Endothelial cell of umbilical vein (primary cell): ENCODE data around the gene RNF168. TPM values are rescaled to one million over a fixed set of nuclear protein-coding genes. Genes with fewer than 3 reads are reported as not detected.
"Not testable (repeated sequence)": the region's sequence is repeated elsewhere in the genome, so short reads cannot be mapped to it uniquely, and the experiment has no call there.

ENCODE experiments used
- BruUV-seq: library from RNA; stranded (reverse); fragments of 400-500 nt; replicated peaks from 2 replicates; lab custom pipeline; 2021; lab: Mats Ljungman, UMichigan
- CTCF ChIA-PET: fragments of 300-600, 350-600 bp; sonication (Branson Sonifier 250); formaldehyde crosslinking; loops from one replicate; lab custom pipeline; 2021; ENCODE audit warnings: antibody characterized with exemption, inconsistent platforms; lab: Charles Lee
- POLR2A ChIA-PET: fragments of 300-600, 350-600 bp; sonication (Branson Sonifier 250); formaldehyde crosslinking; loops from one replicate; lab custom pipeline; 2021; ENCODE audit warnings: antibody characterized with exemption, inconsistent platforms; lab: Charles Lee
- DNase-seq: peaks from one replicate; pipeline ENCODE4 v3.0.0-alpha.2; 2011; ENCODE audit warnings: low read depth, low spot score
- FAIRE-seq: peaks from 2 replicates; lab custom pipeline; 2011; peaks lifted over from hg19 to GRCh38; lab: Jason Lieb, UNC
- H2AFZ ChIP-seq: 2 replicates; pipeline ENCODE4 v1.6.0; 2012; ENCODE audit warnings: low read depth, low read length, control low read depth, inconsistent platforms
- H3K27ac ChIP-seq: 2 replicates; pipeline ENCODE4 v1.5.1; 2011; ENCODE audit warnings: low read depth, mild to moderate bottlenecking, control low read depth, low read length, moderate library complexity; ENCODE audit not compliant: insufficient read depth
- H3K27me3 ChIP-seq, 2 experiments: 2 replicates each; pipeline versions ENCODE4 v1.6.0 to v1.6.1; 2011; ENCODE audit warnings: low read length in 2 of 2, mixed read lengths in 1 of 2; ENCODE audit not compliant: control insufficient read depth in 2 of 2, insufficient read depth in 2 of 2
- H3K36me3 ChIP-seq, 2 experiments: 2 replicates in 1 of 2; 3 replicates in 1 of 2; pipeline ENCODE4 v1.5.1; 2011; ENCODE audit warnings: low read length in 2 of 2, mild to moderate bottlenecking in 1 of 2, moderate library complexity in 1 of 2; ENCODE audit not compliant: control insufficient read depth in 2 of 2, insufficient read depth in 2 of 2; ENCODE audit errors: extremely low read depth in 1 of 2
- H3K4me1 ChIP-seq: 3 replicates; pipeline ENCODE4 v1.5.1; 2011; ENCODE audit warnings: mild to moderate bottlenecking, low read length; ENCODE audit not compliant: control insufficient read depth, insufficient read depth; ENCODE audit errors: extremely low read depth
- H3K4me2 ChIP-seq: 2 replicates; pipeline ENCODE4 v1.6.1; 2011; ENCODE audit warnings: low read length, control low read depth, mixed read lengths; ENCODE audit not compliant: insufficient read depth
- H3K4me3 ChIP-seq, 3 experiments: fragments of 200-600 bp in 1 of 3; sonication (generic), shearing (Covaris generic) in 1 of 3; replicated peaks in 1 of 3; 2 replicates each; pipeline ENCODE4 v1.5.1; 2011 to 2016; ENCODE audit warnings: control low read depth in 3 of 3, low read length in 3 of 3, mild to moderate bottlenecking in 2 of 3, inconsistent platforms in 1 of 3, low read depth in 1 of 3, moderate library complexity in 1 of 3; ENCODE audit not compliant: insufficient read depth in 1 of 3
- H3K79me2 ChIP-seq: 2 replicates; pipeline ENCODE4 v1.6.0; 2012; ENCODE audit warnings: low read length, inconsistent platforms; ENCODE audit not compliant: control insufficient read depth, insufficient read depth
- H3K9ac ChIP-seq: replicated peaks from 2 replicates; pipeline ENCODE3; 2011; ENCODE audit warnings: low read length, control low read depth; ENCODE audit not compliant: insufficient read depth; ENCODE audit errors: extremely low read depth
- H3K9me1 ChIP-seq: replicated peaks from 3 replicates; pipeline ENCODE4 v1.6.0; 2011; ENCODE audit warnings: mild to moderate bottlenecking, low read length; ENCODE audit not compliant: control insufficient read depth, insufficient read depth; ENCODE audit errors: extremely low read depth
- H3K9me3 ChIP-seq: replicated peaks from 2 replicates; pipeline ENCODE4 v1.5.1; 2012; ENCODE audit warnings: low read length, inconsistent platforms; ENCODE audit not compliant: control insufficient read depth, insufficient read depth
- H4K20me1 ChIP-seq: replicated peaks from 2 replicates; pipeline ENCODE3; 2011; ENCODE audit warnings: mild to moderate bottlenecking, low read length; ENCODE audit not compliant: control insufficient read depth, insufficient read depth; ENCODE audit errors: extremely low read depth
- dilution Hi-C: fragments of 300-500 bp; cut with MboI; formaldehyde crosslinking; loops from one replicate; pipeline ENCODE4 v1.15.0; 2019; ENCODE audit warnings: low sequenced_read_pairs; ENCODE audit not compliant: extremely low pct_ligation_motif_present
- intact Hi-C: fragments of 100-400 bp; cut with micrococcal nuclease; formaldehyde crosslinking; loops from one replicate; pipeline ENCODE4 v1.10.0; 2022
- polyA plus RNA-seq, 4 experiments: library from polyadenylated mRNA; depleted of rRNA in 3 of 4; stranded (reverse) in 3 of 4; unstranded in 1 of 4; fragments of >200 nt; gene quantifications; 2 replicates each; pipeline versions ENCODE4 v1.2.1 to v1.2.3, GENCODE V29; 2011 to 2012; ENCODE audit warnings: missing spikeins in 1 of 4
- total RNA-seq: library from RNA; stranded (reverse); gene quantifications from 2 replicates; pipeline ENCODE4 v1.2.3, GENCODE V29; 2021

Gene RNF168
- total and polyA plus RNA-seq, 2 donors (not counting 3 experiments of a cell fraction or from before 2014, with no cell fraction given): 4.0 to 32.9 TPM

- H3K9ac ChIP-seq, H3K4me2 ChIP-seq, BruUV-seq, H3K27ac ChIP-seq, H2AFZ ChIP-seq, H3K79me2 ChIP-seq, H3K4me1 ChIP-seq, H4K20me1 ChIP-seq, DNase-seq, FAIRE-seq, H3K36me3 ChIP-seq, H3K9me3 ChIP-seq, H3K9me1 ChIP-seq, dilution Hi-C loops, H3K4me3 ChIP-seq, intact Hi-C loops, H3K27me3 ChIP-seq, POLR2A ChIA-PET: not testable (repeated sequence)
- CTCF ChIA-PET: interaction anchor here (0.7 to 3.0 kb wide), 2 partner anchors 11 to 17 kb away, joined by 3 to 16 read pairs; no protein-coding TSS in a partner anchor
These were observed 8.3 kb upstream of the RNF168 start for GRCh38 chr3:196511646-196512425.

DNA sequence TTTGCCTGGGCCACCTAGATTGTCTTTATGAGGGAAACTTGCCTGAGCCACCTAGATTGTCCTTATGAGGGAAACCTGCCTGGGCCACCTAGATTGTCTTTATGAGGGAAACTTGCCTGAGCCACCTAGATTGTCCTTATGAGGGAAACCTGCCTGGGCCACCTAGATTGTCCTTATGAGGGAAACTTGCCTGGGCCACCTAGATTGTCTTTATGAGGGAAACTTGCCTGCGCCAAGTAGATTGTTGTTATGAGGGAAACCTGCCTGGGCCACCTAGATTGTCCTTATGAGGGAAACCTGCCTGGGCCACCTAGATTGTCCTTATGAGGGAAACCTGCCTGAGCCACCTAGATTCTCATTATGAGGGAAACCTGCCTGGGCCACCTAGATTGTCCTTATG is 7.5 kb upstream of the RNF168 start:
- H3K36me3 ChIP-seq, H3K4me1 ChIP-seq, H2AFZ ChIP-seq, H3K79me2 ChIP-seq, H3K27ac ChIP-seq, intact Hi-C loops, H3K9me3 ChIP-seq, H3K4me3 ChIP-seq, BruUV-seq, FAIRE-seq, H3K9me1 ChIP-seq, H4K20me1 ChIP-seq, H3K4me2 ChIP-seq, DNase-seq, H3K27me3 ChIP-seq, POLR2A ChIA-PET, H3K9ac ChIP-seq, dilution Hi-C loops: not testable (repeated sequence)
- CTCF ChIA-PET: interaction anchor here (1.8 kb wide), 1 partner anchor 11 kb away, joined by 10 read pairs; no protein-coding TSS in a partner anchor
